GM10266 (cell line): ENCODE data around the gene SLC38A9.
A peak's percentile ranks its signal among the peaks of the same experiment; 100 is the strongest.

Experiments
- DNase-seq: peaks from one replicate; pipeline ENCODE4 v3.0.0; 2012; ENCODE audit errors: extremely low spot score
- CTCF ChIP-seq: IDR thresholded peaks from 2 replicates; pipeline ENCODE4 v1.5.1; 2012; ENCODE audit warnings: mild to moderate bottlenecking, low read depth; ENCODE audit not compliant: control insufficient read depth, insufficient read depth; ENCODE audit errors: missing control alignments

The SLC38A9 gene

GRCh38 chr5:55747778-55748318 is 35.7 kb upstream of the SLC38A9 start:
- TF ChIP-seq CTCF, result no peak
- peak; percentile 22 for DNase-seq

DNA sequence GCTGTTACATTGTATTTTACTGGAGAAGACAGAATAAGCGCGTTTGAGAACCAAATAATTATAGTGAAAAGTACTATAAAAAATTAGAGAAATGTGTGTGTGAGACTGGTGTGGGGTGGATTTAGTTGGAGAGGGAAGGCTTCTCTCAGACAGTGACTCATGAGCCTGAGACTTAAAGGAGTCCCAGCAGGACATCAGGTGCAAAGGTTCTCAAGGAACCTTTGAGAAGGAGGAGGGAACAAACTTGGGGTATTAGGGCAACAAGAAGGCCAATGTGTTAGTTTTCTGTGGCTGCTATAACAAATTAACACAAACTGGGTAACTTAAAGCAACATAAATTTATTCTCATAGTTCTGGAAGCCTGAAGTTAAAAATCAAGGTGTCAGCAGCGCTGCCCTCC is 30.7 kb upstream of the SLC38A9 start:
- TF ChIP-seq CTCF, result no peak
- DNase-seq, result no peak

GRCh38 chr5:55737793-55738192 is 25.7 kb upstream of the SLC38A9 start, which contains the start of gene DDX4:
Gene DDX4 (plus strand): TSS chr5:55738061. CDS start chr5:55738964, 903 bp downstream.
- DNase-seq, result no peak
- TF ChIP-seq CTCF, result no peak

DNA sequence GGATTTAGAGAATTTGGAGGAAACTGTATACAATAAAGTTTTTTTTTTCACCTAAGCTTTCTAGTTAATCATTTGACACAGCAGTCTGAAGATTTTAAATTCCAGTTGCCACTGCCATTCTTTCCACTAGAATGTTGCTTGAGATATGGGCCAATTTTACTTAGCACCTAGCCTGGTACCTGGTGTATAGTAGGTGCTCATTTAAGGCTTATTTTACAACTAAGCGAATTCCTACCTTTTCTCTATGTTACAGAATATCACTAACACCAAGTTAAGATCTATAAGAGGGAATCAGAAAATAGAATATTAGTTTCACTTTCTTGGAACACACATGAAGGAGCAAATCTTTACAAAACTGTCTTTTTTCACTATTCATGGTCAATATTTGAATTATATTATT is 22.5 kb upstream of the SLC38A9 start:
- DNase-seq, result no peak

GRCh38 chr5:55732585-55732984 is 20.5 kb upstream of the SLC38A9 start:
- no peak for DNase-seq
- TF ChIP-seq CTCF, result no peak

More for the DNA sequence above, 22.5 kb upstream of the SLC38A9 start:
- no peak for TF ChIP-seq CTCF

DNA sequence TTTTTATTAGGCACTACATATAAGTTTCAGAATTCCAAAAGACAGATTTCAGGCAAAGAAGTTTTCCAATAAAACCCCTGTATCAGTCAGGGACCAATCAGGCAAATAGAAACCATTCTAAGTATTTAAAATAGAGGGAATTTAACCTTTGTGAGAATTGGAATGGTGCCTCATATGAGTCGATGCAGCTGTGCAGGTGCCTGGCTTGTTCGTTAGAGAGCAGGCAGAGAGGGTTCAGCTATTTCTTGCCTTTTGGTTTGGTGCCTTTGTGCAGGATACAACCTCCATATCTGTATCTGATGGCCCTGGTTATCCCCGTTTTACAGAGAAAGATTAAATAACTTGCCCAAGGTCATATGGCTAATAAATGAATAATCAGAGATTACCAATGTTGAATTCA is 19.7 kb upstream of the SLC38A9 start:
- DNase-seq, result no peak
- TF ChIP-seq CTCF, result no peak

- no peak for TF ChIP-seq CTCF
- no peak for DNase-seq
Measured at GRCh38 chr5:55724281-55724680, 12.2 kb upstream of the SLC38A9 start.
